ENCODE results near the gene NHSL2. TPM values are rescaled to one million over a fixed set of nuclear protein-coding genes. Genes with fewer than 3 reads are reported as not detected.

Gene NHSL2
- total and polyA plus RNA-seq, 4 donors = 1.4 to 9.9 (median 4.7) TPM

DNA sequence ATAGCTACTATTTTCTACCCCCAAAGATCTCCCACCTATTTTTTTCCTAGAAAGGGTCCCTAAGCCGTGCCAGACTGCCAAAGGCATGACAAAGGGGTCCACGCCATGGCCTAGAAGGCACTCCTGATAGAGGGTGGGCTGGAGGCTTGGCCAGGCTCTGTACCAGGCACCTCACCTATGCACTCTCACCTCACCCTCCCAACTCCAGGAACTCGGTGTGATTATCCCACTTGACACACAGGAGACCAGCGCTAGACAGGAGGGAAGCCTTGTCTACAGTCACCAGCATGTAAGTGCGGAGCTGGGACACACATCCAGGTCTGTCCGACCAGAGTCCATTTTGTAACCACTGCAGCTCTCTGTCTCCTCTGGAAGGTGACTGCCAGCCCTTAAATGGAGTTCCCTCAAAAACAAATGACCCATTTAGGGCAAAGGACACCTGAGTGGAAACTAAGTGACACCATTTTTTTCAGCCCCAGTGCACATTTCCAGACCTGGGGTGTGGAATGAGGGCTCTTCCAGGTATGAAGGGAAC, 114.7 kb downstream of the NHSL2 start:
- no peak overlapping the region for H3K9ac ChIP-seq (ENCODE audit: insufficient read depth in 1 of 2, low read length in 2 of 2)
- ATAC-seq (ENCODE audit: insufficient read depth, low FRiP score) (no peak), DNase-seq (no peak)
- TF ChIP-seq, protein P1, sequence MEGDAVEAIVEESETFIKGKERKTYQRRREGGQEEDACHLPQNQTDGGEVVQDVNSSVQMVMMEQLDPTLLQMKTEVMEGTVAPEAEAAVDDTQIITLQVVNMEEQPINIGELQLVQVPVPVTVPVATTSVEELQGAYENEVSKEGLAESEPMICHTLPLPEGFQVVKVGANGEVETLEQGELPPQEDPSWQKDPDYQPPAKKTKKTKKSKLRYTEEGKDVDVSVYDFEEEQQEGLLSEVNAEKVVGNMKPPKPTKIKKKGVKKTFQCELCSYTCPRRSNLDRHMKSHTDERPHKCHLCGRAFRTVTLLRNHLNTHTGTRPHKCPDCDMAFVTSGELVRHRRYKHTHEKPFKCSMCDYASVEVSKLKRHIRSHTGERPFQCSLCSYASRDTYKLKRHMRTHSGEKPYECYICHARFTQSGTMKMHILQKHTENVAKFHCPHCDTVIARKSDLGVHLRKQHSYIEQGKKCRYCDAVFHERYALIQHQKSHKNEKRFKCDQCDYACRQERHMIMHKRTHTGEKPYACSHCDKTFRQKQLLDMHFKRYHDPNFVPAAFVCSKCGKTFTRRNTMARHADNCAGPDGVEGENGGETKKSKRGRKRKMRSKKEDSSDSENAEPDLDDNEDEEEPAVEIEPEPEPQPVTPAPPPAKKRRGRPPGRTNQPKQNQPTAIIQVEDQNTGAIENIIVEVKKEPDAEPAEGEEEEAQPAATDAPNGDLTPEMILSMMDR (IDR thresholded peaks at IDR 0.05; ENCODE audit: control extremely low read depth, extremely low read depth) = no peak
- H3K27ac ChIP-seq (ENCODE audit: low read depth in 1 of 2, low read length in 1 of 2) = no peak overlapping the region
- H3K27me3 ChIP-seq (ENCODE audit: control insufficient read depth in 3 of 3, insufficient read depth in 3 of 3, low read length in 2 of 3) = peaks cover 0 to 22% (median 16%) of the 10 kb centered on the region in 3 donors
- no peaks in the 10 kb centered on the region for H3K36me3 ChIP-seq (ENCODE audit: control insufficient read depth in 4 of 4, insufficient read depth in 4 of 4, low read length in 4 of 4)
- H3K4me1 ChIP-seq (ENCODE audit: control insufficient read depth in 5 of 5, insufficient read depth in 5 of 5, low read length in 5 of 5) = peaks cover 0 to 21% (median 17%) of the 10 kb centered on the region in 5 donors
- 80 to 95% methylated on average over 6 of the region's 6 CpGs for WGBS, 2 donors
- no peaks in the 10 kb centered on the region for H3K9me3 ChIP-seq (ENCODE audit: control insufficient read depth in 4 of 4, insufficient read depth in 3 of 4, low read length in 3 of 4)
- no peak overlapping the region for H3K4me3 ChIP-seq

- Histone ChIP-seq H3K4me1 (ENCODE audit: control insufficient read depth in 5 of 5, insufficient read depth in 5 of 5, low read length in 5 of 5) (peaks cover 0 to 17% (median 8%) of the 10 kb centered on the region in 5 donors), H3K27me3 (ENCODE audit: control insufficient read depth in 3 of 3, insufficient read depth in 3 of 3, low read length in 2 of 3) (peaks cover 0 to 24% (median 16%) of the 10 kb centered on the region in 3 donors), H3K4me3 (no peak overlapping the region), H3K9ac (ENCODE audit: insufficient read depth in 1 of 2, low read length in 2 of 2) (no peak overlapping the region), H3K36me3 (ENCODE audit: control insufficient read depth in 4 of 4, insufficient read depth in 4 of 4, low read length in 4 of 4) (no peaks in the 10 kb centered on the region), H3K27ac (ENCODE audit: low read depth in 1 of 2, low read length in 1 of 2) (no peak overlapping the region), H3K9me3 (ENCODE audit: control insufficient read depth in 4 of 4, insufficient read depth in 3 of 4, low read length in 3 of 4) (no peaks in the 10 kb centered on the region)
- TF ChIP-seq, protein P1 (IDR thresholded peaks at IDR 0.05; ENCODE audit: control extremely low read depth, extremely low read depth) = no peak
- no peak for ATAC-seq (ENCODE audit: insufficient read depth, low FRiP score)
- no peak for DNase-seq
- WGBS, 2 donors = 38 to 47% methylated on average over 3 of the region's 3 CpGs
Observed at GRCh38 chrX:72026341-72027023, 115.8 kb downstream of the NHSL2 start.

- Histone ChIP-seq H3K27me3 (ENCODE audit: control insufficient read depth in 3 of 3, insufficient read depth in 3 of 3, low read length in 2 of 3) (peaks cover 0 to 19% (median 16%) of the 10 kb centered on the region in 3 donors), H3K9ac (ENCODE audit: insufficient read depth in 1 of 2, low read length in 2 of 2) (no peak overlapping the region), H3K4me1 (ENCODE audit: control insufficient read depth in 5 of 5, insufficient read depth in 5 of 5, low read length in 5 of 5) (peaks cover 0 to 17% (median 8%) of the 10 kb centered on the region in 5 donors), H3K9me3 (ENCODE audit: control insufficient read depth in 4 of 4, insufficient read depth in 3 of 4, low read length in 3 of 4) (no peaks in the 10 kb centered on the region), H3K4me3 (no peak overlapping the region), H3K36me3 (ENCODE audit: control insufficient read depth in 4 of 4, insufficient read depth in 4 of 4, low read length in 4 of 4) (no peaks in the 10 kb centered on the region), H3K27ac (ENCODE audit: low read depth in 1 of 2, low read length in 1 of 2) (no peak overlapping the region)
- 76 to 93% methylated on average over 10 to 14 of the region's 14 CpGs for WGBS, 2 donors
- no peak for DNase-seq
- ATAC-seq (ENCODE audit: insufficient read depth, low FRiP score) = no peak
- TF ChIP-seq, protein P1 (IDR thresholded peaks at IDR 0.05; ENCODE audit: control extremely low read depth, extremely low read depth) = no peak
Observed at GRCh38 chrX:72027024-72027913, 116.6 kb downstream of the NHSL2 start.
